Mononuclear cell (primary cell): ENCODE results near the gene BLOC1S1. TPM values are rescaled to one million over a fixed set of nuclear protein-coding genes. Genes with fewer than 3 reads are reported as not detected.

Experiments used
- H3K27me3 ChIP-seq: 2 replicates; pipeline ENCODE4 v1.6.0; 2011; ENCODE audit warnings: low read length, control low read depth; ENCODE audit not compliant: insufficient read depth
- H3K4me1 ChIP-seq: 2 replicates; pipeline ENCODE4 v1.5.1; 2011; ENCODE audit warnings: mild to moderate bottlenecking, low read length, control low read depth; ENCODE audit not compliant: insufficient read depth
- H3K4me3 ChIP-seq: 2 replicates; pipeline ENCODE4 v1.5.1; 2011; ENCODE audit warnings: mild to moderate bottlenecking, low read length, moderate library complexity
- H3K9me3 ChIP-seq: 2 replicates; pipeline ENCODE4 v1.5.1; 2011; ENCODE audit warnings: low read depth, mild to moderate bottlenecking, control low read depth, low read length
- total RNA-seq: library from RNA; depleted of rRNA; stranded (reverse); fragments of >200 nt; gene quantifications from one replicate; pipeline ENCODE4 v1.2.3, GENCODE V29; 2012

Gene BLOC1S1
- total RNA-seq, 1 donor: 61.8 TPM

DNA sequence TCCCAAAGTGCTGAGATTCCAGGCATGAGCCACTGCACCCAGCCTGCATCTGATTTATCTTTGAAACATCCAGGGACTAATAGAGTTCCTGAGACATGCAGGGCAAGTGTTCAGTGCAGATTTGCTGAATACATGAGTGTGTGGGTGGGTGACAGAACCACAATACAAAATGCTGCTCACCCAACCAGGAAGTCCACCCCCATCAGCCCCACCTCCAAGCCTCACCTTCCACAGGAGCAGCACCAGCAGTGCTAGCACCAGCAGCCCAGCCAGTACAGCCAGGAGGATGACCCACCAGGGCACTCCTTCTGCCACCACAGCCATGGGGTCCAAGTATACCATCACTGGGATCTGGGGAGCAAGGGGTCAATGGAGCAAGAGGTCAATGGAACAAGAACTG is 28.1 kb upstream of the BLOC1S1 start:
- peaks cover 5% of the 10 kb centered on the region for H3K4me1 ChIP-seq
- H3K27me3 ChIP-seq: no peaks in the 10 kb centered on the region
- H3K4me3 ChIP-seq: no peak overlapping the region
- no peaks in the 10 kb centered on the region for H3K9me3 ChIP-seq

DNA sequence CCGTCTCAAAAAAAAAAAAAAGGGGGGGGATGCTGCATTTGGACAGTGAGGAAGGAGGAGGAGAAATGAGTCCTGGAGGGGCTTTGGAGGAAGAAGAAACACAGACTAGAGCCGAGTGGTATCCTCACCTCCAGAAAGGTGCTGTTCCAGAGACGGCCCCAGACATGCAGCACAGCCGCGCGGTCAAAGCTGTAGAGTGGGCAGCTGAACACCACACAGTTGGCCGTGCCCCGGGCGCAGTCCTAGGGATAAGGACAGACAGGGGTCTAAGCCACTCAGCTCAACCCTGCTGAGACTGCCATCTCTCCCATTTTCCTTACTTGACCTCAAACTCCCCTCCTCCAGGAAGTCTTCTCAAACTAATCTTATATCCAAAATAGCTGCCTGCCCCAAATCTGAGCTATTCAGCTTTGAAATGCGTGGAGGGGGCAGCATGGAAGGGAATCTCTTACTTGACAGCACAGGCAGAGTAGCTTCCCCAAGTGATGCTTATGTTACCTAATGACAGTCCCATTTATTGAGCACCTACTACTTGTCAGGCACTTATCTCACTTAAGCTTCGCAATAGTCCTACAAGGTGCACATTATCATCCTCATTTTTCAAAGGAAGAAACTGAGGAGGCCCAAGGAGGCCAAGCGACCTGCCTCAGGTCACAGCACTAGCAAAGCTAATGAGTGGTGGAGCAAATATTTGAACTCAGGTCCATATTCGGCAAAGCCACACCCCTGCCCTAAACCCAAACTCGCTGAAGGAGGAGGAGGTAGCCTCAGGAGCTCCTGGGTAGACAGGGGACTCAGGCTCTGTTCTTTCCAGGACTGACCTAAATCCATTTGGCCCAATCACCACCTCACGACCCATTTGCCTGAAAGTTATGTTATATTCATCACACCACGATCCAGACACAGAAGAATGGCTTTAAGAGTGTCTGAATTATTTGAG is 26.9 kb upstream of the BLOC1S1 start:
- Histone ChIP-seq H3K4me1 (peaks cover 5% of the 10 kb centered on the region), H3K27me3 (no peaks in the 10 kb centered on the region), H3K4me3 (no peak overlapping the region), H3K9me3 (no peaks in the 10 kb centered on the region)

DNA sequence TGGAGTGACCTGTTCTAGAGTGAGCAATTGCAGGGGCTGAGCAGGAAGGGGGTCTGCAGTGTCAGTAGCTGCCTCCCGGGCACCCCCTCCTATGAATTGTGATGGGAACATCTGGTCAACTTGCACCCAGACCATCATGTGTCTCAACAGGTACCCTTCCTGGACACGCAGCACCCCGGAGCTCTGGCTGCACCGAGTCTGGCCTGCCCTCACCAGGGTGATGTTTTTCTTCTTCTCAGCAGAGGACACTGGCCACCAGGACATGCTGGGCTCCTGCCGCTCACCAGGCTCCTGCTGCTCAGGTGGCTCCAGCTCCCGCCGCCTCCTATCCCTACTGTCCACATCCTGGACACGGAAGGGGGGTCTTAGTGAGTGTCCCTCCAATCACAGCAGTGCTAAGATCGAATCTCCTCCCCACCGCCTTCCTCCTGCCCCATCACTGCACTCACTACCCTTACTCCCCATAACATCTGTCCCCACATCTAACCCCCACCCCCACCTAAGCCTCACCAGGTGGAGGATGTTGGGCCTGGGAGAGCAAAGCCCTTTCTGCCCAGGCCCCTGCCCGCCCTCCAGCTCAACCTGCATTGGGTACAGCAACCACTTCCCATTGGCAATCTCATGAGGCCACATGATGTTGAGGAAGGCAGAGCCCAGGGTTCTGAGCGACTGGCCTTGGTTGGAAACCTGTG is 23.1 kb upstream of the BLOC1S1 start:
- H3K4me3 ChIP-seq: no peak overlapping the region
- no peaks in the 10 kb centered on the region for H3K27me3 ChIP-seq
- no peaks in the 10 kb centered on the region for H3K9me3 ChIP-seq
- no peaks in the 10 kb centered on the region for H3K4me1 ChIP-seq

DNA sequence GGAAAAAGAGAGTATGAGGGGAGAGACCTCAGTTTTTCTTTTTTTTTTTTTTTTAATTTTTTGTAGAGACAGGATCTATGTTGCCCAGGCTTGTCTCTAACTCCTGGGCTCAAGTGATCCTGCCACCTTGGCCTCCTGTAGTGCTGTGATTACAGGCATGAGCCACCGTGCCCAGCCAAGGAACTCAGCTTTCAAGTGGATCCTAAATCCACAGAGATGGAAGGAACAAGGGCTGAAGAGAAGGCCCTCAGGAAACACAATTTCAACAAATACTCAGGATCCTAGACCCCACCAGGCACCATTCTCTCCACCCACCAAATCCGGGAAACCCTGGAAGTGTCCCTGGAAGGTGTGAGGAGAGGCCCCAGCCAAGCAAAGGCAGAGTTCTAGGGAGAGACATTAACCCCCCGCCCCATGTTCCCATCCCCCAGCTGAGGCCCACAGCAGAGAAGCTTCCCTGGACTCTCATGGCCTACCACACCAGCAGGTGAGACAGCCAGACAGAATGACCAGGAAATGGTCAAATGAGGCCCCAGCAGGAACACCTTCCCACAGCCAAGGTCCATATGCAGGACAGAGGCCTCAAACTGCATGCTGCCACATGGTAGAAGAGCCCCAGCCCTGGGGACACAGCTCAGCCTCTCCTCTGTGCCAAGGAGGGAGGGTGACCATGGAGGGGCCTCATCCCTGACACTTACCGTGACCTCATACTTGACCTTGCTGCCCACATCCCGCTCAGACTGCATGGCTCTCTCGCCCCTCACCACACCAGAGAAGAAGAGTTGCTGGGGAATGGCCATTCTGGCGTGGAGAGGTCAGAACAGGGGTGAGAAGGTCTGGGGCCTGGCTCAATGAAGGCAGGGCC is 22.3 kb upstream of the BLOC1S1 start:
- no peak overlapping the region for H3K4me3 ChIP-seq
- no peaks in the 10 kb centered on the region for H3K9me3 ChIP-seq

DNA sequence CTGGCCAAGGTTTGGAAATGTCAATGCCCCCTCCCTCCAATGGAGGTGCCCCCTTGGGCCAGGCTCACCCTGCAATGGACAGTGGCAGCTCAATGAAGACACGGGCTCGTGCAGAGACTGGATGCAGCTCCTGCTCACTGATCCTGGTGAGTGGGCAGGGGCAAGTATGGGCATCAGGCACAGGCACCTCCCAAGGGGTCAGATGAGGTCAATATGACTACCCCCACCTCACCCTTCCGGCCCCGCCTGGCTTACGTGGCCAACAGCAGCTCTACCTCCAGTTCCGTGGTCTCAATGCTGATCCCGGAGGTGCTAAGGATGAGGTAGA is 21.7 kb upstream of the BLOC1S1 start:
- Histone ChIP-seq H3K9me3 (no peaks in the 10 kb centered on the region), H3K27me3 (no peaks in the 10 kb centered on the region), H3K4me1 (no peaks in the 10 kb centered on the region), H3K4me3 (no peak overlapping the region)

More for the DNA sequence above, 22.3 kb upstream of the BLOC1S1 start:
- Histone ChIP-seq H3K27me3 (no peaks in the 10 kb centered on the region), H3K4me1 (no peaks in the 10 kb centered on the region)

DNA sequence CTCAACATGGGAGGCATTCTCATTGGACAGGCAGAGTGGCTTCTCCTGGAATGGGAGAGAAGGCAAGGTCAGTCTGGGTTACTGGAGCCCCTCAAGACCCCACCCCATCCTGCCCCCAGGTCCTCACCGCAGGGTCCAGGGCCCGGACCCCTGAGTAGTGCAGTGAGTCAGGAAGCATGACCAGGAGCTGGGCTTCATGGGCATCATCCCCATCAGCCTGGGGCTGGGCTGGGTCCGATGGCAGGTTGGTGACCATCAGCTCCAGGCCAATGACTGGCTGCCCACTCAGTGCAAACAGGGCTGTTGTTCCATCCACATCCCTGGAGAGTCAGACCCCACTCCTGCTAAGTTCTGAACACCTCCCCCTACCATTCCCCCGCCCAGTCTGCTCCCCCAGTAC is 21.2 kb upstream of the BLOC1S1 start:
- H3K9me3 ChIP-seq: no peaks in the 10 kb centered on the region
- no peak overlapping the region for H3K4me3 ChIP-seq
- H3K27me3 ChIP-seq: no peaks in the 10 kb centered on the region
- no peaks in the 10 kb centered on the region for H3K4me1 ChIP-seq

DNA sequence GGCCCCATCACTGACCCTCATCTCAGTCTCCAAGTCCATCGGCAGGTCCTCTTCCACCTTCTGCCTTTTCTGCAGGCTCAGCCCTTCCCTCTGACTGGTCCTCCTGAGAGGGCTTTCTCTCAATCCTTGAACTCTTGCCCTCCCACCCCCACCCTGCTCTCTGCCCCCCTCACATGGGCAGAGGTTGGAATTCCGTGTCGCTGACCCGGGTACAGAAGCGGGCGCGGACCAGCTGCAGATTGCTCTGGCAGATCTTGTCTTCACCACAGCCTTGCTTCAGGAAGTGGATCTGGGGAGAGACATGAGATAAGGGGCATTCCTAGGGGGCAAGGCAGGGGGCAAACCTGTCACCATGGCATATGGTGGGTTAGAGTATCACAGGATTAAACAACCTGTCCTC is 20.5 kb upstream of the BLOC1S1 start:
- no peaks in the 10 kb centered on the region for H3K9me3 ChIP-seq
- H3K4me3 ChIP-seq: no peak overlapping the region
- H3K4me1 ChIP-seq: no peaks in the 10 kb centered on the region
- no peaks in the 10 kb centered on the region for H3K27me3 ChIP-seq

DNA sequence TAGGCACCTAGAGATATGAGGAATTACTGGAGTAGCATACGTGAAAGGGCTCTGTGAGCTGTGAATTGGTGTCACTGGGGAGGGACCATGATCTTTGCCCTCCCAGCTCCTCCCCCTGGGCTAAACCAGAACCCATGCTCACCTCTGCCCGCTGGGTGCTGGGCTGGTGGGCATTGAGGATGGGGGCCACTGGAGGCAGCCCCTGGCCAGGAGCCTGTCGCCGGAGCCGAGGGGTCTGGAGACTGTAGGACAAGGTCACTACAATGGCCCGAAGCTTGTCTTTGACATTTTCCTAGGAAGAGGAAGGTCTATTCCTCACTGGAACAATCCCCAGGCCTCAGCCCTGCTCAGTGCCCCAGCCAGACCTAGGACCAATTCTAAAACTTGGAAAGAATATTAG is 19.7 kb upstream of the BLOC1S1 start:
- H3K9me3 ChIP-seq: no peaks in the 10 kb centered on the region
- peaks cover 3% of the 10 kb centered on the region for H3K4me1 ChIP-seq
- no peak overlapping the region for H3K4me3 ChIP-seq
- no peaks in the 10 kb centered on the region for H3K27me3 ChIP-seq

DNA sequence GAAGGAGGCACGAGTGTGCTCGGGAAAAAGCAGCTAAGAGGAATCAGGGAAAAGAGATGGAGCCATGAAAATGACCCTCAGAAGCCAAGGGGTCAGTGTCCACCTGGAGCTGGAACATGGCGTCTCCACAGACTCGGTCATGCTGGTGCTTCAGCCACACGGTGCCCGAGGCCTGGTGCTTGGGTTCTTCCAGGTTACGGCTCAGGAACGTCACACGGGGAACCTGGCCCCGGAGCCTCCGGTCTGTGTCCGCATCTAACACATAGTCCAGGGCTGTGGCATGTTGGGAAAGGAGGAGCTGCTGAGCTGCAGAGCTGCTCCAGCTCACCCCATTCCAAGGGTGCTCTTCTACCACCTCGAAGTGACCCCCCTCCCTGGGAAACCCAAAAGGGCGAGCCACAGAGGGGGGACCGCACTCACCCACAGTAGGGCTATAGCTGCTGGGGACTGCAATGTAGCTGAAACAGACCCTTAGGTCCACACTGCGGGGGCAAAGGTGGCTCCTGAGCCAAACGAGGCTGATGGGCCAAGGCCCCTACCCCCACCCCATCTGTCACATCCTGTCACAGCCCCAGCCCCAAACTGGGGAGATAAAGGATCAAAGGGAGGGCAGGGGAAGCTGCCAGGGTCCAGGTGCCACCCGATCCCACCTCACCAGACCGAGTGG is 18.9 kb upstream of the BLOC1S1 start:
- Histone ChIP-seq H3K9me3 (no peaks in the 10 kb centered on the region), H3K4me1 (peaks cover 3% of the 10 kb centered on the region), H3K4me3 (no peak overlapping the region), H3K27me3 (no peaks in the 10 kb centered on the region)

DNA sequence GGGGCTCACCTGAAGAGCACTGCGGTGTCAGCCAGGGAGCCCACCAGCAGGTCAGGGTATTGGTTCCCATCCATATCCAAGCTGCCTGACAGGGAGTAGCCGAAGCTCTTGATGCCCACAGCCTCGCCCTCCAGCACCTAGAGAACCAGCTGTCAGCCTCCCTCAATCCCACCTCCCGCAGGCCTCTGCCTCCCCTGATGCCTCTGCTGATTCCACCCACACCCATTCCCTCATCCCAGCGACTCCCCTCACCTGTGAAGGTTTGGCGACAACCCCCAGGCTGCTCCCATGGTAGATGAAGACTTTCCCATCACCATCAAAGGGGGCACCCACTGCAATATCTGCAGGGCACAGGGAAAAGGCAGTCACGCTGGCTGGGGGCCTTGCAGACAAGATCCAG is 18.2 kb upstream of the BLOC1S1 start:
- Histone ChIP-seq H3K27me3 (no peaks in the 10 kb centered on the region), H3K4me1 (peaks cover 3% of the 10 kb centered on the region), H3K9me3 (no peaks in the 10 kb centered on the region), H3K4me3 (no peak overlapping the region)

DNA sequence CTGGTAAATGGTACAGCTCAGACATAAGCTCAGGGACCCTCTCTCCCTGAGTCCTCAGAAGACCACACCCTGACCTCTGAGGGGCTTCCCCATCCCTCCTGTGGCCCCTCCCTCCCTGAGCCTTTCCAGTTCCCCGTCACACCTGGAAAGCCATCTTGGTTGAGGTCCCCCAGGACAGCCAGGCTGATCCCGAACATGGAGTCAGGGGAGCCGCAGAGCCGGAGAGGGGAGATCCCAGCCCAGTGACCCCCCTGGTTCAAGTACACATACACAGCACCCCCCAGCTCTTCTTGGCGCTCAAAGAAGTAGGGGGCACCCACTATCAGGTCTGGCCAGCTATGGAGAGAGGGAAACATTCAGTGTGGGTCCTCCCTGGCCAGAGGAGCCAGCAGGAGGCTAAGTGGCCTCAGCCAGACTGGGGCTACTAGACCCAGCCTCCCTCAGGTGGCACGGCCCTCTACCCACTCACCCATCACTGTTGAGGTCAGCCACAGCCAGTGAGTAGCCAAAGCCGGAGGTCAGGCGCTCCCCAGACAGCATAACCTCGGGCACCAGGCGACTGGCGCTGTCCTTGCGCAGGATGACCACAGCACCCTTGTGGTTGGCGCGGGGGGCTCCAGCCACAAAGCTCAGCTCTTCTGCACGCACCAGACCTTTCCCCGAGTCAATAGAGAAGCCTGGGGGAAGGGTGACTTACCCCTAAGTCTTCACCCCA is 17.4 kb upstream of the BLOC1S1 start:
- Histone ChIP-seq H3K9me3 (no peaks in the 10 kb centered on the region), H3K4me3 (no peak overlapping the region), H3K27me3 (no peaks in the 10 kb centered on the region), H3K4me1 (peaks cover 3% of the 10 kb centered on the region)

DNA sequence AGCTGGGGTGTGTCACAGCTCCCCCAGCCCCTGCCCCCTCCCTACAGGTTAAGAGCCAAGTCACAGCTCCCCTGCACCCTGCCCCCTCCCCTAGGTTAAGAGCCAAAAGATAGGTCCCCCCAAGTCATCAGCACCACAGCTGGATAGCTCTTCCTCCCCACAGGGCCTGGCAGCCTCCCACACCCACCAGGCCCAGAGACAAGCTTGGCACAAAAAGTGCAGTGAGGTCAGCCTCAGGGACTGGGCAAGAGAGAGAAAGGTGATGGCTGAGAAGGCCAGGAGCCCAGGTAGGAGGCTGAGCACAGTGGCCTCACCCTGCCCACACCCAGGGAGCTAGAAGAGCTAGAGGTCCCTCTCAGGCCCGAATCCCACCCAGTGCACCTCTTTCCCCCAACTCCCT is 16.9 kb upstream of the BLOC1S1 start:
- H3K4me3 ChIP-seq: no peak overlapping the region
- H3K4me1 ChIP-seq: peaks cover 3% of the 10 kb centered on the region
- H3K9me3 ChIP-seq: no peaks in the 10 kb centered on the region
- no peaks in the 10 kb centered on the region for H3K27me3 ChIP-seq

DNA sequence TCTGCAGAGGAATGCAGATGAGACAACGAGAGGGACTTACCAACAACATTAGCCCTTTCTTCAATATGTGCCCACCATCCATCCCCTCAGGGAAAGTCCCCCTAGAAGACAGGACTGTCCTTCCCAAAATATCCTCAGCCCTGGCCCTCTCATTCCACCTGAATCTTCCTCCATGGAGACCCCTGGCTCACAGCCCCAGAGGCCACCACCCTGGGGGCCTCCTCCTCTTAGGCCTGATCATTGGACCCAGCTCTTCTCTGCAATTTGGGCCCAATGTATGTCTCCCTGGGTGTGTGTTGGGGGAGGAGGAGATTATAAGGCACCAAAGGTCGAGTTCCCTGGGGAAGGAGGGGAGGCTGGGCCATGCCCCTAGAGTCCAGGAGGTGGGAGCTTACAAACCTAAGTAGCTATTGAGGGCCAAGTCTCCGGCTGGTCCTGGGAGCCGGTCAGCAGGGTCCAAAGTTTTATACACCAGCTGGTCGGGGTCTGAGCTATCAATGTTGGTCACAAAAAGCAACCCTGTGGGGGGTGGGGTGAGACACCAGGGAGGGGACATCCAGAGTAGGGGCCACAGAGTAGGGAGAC is 16.3 kb upstream of the BLOC1S1 start:
- Histone ChIP-seq H3K27me3 (no peaks in the 10 kb centered on the region), H3K4me1 (peaks cover 3% of the 10 kb centered on the region), H3K4me3 (no peak overlapping the region), H3K9me3 (no peaks in the 10 kb centered on the region)
